HepG2 (cell line): ENCODE data around the gene UBAC1. TPM values are rescaled to one million over a fixed set of nuclear protein-coding genes. Genes with fewer than 3 reads are reported as not detected.
A peak's percentile ranks its signal among the peaks of the same experiment; 100 is the strongest.

ENCODE experiments used
- AKAP8 ChIP-seq: sonication (generic); formaldehyde crosslinking; IDR thresholded peaks from 2 replicates; pipeline ENCODE4 v1.5.1; 2020; ENCODE audit warnings: mild to moderate bottlenecking, missing genetic modification reagents
- ARID2 ChIP-seq: sonication (generic); formaldehyde crosslinking; IDR thresholded peaks from 2 replicates; pipeline ENCODE4 v1.8.1; 2022; ENCODE audit warnings: mild to moderate bottlenecking, missing genetic modification reagents, borderline replicate concordance
- KLF12 ChIP-seq: sonication (generic); formaldehyde crosslinking; IDR thresholded peaks from 2 replicates; pipeline ENCODE4 v1.4.0; 2020; ENCODE audit warnings: missing genetic modification reagents, borderline replicate concordance
- MEIS1 ChIP-seq: sonication (generic); formaldehyde crosslinking; IDR thresholded peaks from 2 replicates; pipeline ENCODE4 v1.9.0; 2021; ENCODE audit warnings: mild to moderate bottlenecking, missing genetic modification reagents, moderate library complexity, borderline replicate concordance
- REPIN1 ChIP-seq: sonication (generic); formaldehyde crosslinking; IDR thresholded peaks from 2 replicates; pipeline ENCODE4 v1.8.0; 2022; ENCODE audit warnings: missing genetic modification reagents, low read depth, mild to moderate bottlenecking, borderline replicate concordance
- RXRA ChIP-seq: sonication (generic); formaldehyde crosslinking; IDR thresholded peaks from 2 replicates; pipeline ENCODE4 v1.5.1; 2020; ENCODE audit warnings: missing genetic modification reagents
- SALL1 ChIP-seq: sonication (generic); formaldehyde crosslinking; IDR thresholded peaks from 2 replicates; pipeline ENCODE4 v1.8.0; 2022; ENCODE audit warnings: mild to moderate bottlenecking, missing genetic modification reagents
- ZFY ChIP-seq: sonication (generic); formaldehyde crosslinking; IDR thresholded peaks from 2 replicates; pipeline ENCODE4 v1.4.0; 2020; ENCODE audit warnings: missing genetic modification reagents
- ZNF615 ChIP-seq: sonication (generic); formaldehyde crosslinking; IDR thresholded peaks from 2 replicates; pipeline ENCODE4 v1.5.0; 2020; ENCODE audit warnings: mild to moderate bottlenecking, missing genetic modification reagents, borderline replicate concordance
- ZNF766 ChIP-seq: sonication (generic); formaldehyde crosslinking; IDR thresholded peaks from 2 replicates; pipeline ENCODE4 v1.5.0; 2020; ENCODE audit warnings: missing genetic modification reagents, borderline replicate concordance
- ZNF782 ChIP-seq: sonication (generic); formaldehyde crosslinking; IDR thresholded peaks from 2 replicates; pipeline ENCODE4 v1.4.0; 2020; ENCODE audit warnings: missing genetic modification reagents, mild to moderate bottlenecking, borderline replicate concordance
- ZNF792 ChIP-seq: IDR thresholded peaks from 2 replicates; pipeline ENCODE4 v1.6.1; 2016
- polyA plus RNA-seq, 8 experiments: library from polyadenylated mRNA; depleted of rRNA in 3 of 8; stranded (reverse) in 7 of 8; unstranded in 1 of 8; fragments of >200 nt; fragmentation: Illumina TruSeq in 4 of 8; extraction: Trizol in 4 of 8; gene quantifications; 2 replicates each; pipeline versions ENCODE4 v1.2.1 to v1.2.3, GENCODE V29; 2011 to 2016; ENCODE audit warnings: low read depth in 4 of 8, missing spikeins in 1 of 8, mixed read lengths in 1 of 8; ENCODE audit not compliant: insufficient read depth in 1 of 8
- total RNA-seq, 5 experiments: library from RNA; depleted of rRNA; stranded (reverse); fragments of >200 nt; fragmentation: Illumina TruSeq; extraction: Trizol; gene quantifications; 2 replicates each; pipeline ENCODE4 v1.2.3, GENCODE V29; 2016; ENCODE audit warnings: low read depth in 1 of 5
- TF ChIP-seq, protein P1 (sequence below): sonication (generic); formaldehyde crosslinking; IDR thresholded peaks from 2 replicates; pipeline ENCODE4 v1.5.0; 2020; ENCODE audit warnings: mild to moderate bottlenecking, missing genetic modification reagents, borderline replicate concordance
- TF ChIP-seq, protein P2 (sequence below): sonication (generic); formaldehyde crosslinking; IDR thresholded peaks from 2 replicates; pipeline ENCODE4 v1.4.0; 2020; ENCODE audit warnings: missing genetic modification reagents, borderline replicate concordance
- TF ChIP-seq, protein P3 (sequence below): sonication (generic); formaldehyde crosslinking; IDR thresholded peaks from 2 replicates; pipeline ENCODE4 v1.4.0; 2020; ENCODE audit warnings: missing genetic modification reagents
- TF ChIP-seq, protein P4 (sequence below): sonication (generic); formaldehyde crosslinking; conservative IDR thresholded peaks from 2 replicates; pipeline ENCODE4 v1.5.0; 2020; ENCODE audit warnings: missing genetic modification reagents
- TF ChIP-seq, protein P5 (sequence below): IDR thresholded peaks from 2 replicates; pipeline ENCODE4 v1.6.1; 2012; ENCODE audit warnings: low read depth, low read length, improper control_type of control experiment

Gene UBAC1
- total and polyA plus RNA-seq, 2 of the 13 experiments (the other 11 are each of a cell fraction or from before 2014, with no cell fraction given) = 32.2 to 34.1 TPM

DNA sequence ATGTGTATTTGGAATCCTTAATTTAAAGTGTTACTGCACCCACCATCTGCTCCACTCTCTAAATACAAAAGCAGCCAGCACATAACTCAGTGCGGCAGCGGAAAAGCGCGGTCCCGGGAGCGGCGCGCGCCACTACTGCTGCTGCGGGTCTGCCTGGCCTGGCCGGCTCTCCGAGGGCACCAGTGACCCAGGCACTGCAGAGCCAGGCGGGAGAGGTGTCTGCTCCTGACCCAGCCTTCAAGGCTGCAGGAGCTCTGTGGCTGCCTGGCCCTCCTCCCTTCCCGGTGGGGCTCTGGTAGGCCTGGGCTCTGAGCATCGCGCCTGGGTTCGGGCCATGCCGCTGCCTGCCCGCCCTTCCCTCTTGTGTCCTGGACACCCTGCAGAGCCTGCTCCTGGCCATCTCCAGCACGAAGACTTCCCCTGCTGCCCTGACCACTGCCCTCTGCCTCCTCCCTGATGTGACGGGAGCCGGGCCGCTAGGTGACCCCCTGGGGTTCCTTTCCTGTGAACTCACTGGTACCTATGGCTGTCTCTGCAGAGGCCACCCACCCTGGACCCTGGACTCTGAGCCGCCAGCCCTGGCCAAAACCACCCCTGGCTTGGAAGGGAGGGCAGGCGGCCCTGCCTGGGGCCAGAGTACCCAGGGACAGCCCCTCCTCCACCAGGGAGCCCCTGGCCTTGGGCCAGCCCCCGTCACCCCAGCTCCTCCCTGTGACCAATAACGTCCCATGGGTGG lies 32.8 kb upstream of the UBAC1 start (continued):
- no peak for TF ChIP-seq ARID2 (CRISPR knock-in tag)
- TF ChIP-seq, protein P1, sequence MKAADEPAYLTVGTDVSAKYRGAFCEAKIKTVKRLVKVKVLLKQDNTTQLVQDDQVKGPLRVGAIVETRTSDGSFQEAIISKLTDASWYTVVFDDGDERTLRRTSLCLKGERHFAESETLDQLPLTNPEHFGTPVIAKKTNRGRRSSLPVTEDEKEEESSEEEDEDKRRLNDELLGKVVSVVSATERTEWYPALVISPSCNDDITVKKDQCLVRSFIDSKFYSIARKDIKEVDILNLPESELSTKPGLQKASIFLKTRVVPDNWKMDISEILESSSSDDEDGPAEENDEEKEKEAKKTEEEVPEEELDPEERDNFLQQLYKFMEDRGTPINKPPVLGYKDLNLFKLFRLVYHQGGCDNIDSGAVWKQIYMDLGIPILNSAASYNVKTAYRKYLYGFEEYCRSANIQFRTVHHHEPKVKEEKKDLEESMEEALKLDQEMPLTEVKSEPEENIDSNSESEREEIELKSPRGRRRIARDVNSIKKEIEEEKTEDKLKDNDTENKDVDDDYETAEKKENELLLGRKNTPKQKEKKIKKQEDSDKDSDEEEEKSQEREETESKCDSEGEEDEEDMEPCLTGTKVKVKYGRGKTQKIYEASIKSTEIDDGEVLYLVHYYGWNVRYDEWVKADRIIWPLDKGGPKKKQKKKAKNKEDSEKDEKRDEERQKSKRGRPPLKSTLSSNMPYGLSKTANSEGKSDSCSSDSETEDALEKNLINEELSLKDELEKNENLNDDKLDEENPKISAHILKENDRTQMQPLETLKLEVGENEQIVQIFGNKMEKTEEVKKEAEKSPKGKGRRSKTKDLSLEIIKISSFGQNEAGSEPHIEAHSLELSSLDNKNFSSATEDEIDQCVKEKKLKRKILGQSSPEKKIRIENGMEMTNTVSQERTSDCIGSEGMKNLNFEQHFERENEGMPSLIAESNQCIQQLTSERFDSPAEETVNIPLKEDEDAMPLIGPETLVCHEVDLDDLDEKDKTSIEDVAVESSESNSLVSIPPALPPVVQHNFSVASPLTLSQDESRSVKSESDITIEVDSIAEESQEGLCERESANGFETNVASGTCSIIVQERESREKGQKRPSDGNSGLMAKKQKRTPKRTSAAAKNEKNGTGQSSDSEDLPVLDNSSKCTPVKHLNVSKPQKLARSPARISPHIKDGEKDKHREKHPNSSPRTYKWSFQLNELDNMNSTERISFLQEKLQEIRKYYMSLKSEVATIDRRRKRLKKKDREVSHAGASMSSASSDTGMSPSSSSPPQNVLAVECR (CRISPR knock-in tag) = peak; percentile 73; the same call in 1 of the 2 replicates
- peak; percentile 91; the same call in 1 of the 2 replicates for TF ChIP-seq ZNF782 (CRISPR knock-in tag)
- TF ChIP-seq ZNF766 (CRISPR knock-in tag) = no peak
- TF ChIP-seq SALL1 = peak; percentile 83
- TF ChIP-seq, protein P2, sequence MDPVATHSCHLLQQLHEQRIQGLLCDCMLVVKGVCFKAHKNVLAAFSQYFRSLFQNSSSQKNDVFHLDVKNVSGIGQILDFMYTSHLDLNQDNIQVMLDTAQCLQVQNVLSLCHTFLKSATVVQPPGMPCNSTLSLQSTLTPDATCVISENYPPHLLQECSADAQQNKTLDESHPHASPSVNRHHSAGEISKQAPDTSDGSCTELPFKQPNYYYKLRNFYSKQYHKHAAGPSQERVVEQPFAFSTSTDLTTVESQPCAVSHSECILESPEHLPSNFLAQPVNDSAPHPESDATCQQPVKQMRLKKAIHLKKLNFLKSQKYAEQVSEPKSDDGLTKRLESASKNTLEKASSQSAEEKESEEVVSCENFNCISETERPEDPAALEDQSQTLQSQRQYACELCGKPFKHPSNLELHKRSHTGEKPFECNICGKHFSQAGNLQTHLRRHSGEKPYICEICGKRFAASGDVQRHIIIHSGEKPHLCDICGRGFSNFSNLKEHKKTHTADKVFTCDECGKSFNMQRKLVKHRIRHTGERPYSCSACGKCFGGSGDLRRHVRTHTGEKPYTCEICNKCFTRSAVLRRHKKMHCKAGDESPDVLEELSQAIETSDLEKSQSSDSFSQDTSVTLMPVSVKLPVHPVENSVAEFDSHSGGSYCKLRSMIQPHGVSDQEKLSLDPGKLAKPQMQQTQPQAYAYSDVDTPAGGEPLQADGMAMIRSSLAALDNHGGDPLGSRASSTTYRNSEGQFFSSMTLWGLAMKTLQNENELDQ (CRISPR knock-in tag) = no peak
- TF ChIP-seq MEIS1 (CRISPR knock-in tag) = peak; percentile 84; the same call in 1 of the 2 replicates
- TF ChIP-seq, protein P3, sequence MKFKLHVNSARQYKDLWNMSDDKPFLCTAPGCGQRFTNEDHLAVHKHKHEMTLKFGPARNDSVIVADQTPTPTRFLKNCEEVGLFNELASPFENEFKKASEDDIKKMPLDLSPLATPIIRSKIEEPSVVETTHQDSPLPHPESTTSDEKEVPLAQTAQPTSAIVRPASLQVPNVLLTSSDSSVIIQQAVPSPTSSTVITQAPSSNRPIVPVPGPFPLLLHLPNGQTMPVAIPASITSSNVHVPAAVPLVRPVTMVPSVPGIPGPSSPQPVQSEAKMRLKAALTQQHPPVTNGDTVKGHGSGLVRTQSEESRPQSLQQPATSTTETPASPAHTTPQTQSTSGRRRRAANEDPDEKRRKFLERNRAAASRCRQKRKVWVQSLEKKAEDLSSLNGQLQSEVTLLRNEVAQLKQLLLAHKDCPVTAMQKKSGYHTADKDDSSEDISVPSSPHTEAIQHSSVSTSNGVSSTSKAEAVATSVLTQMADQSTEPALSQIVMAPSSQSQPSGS = peak; percentile 54; the same call in 1 of the 2 replicates
- TF ChIP-seq, protein P4, sequence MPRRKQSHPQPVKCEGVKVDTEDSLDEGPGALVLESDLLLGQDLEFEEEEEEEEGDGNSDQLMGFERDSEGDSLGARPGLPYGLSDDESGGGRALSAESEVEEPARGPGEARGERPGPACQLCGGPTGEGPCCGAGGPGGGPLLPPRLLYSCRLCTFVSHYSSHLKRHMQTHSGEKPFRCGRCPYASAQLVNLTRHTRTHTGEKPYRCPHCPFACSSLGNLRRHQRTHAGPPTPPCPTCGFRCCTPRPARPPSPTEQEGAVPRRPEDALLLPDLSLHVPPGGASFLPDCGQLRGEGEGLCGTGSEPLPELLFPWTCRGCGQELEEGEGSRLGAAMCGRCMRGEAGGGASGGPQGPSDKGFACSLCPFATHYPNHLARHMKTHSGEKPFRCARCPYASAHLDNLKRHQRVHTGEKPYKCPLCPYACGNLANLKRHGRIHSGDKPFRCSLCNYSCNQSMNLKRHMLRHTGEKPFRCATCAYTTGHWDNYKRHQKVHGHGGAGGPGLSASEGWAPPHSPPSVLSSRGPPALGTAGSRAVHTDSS = no peak
- TF ChIP-seq, protein P5, sequence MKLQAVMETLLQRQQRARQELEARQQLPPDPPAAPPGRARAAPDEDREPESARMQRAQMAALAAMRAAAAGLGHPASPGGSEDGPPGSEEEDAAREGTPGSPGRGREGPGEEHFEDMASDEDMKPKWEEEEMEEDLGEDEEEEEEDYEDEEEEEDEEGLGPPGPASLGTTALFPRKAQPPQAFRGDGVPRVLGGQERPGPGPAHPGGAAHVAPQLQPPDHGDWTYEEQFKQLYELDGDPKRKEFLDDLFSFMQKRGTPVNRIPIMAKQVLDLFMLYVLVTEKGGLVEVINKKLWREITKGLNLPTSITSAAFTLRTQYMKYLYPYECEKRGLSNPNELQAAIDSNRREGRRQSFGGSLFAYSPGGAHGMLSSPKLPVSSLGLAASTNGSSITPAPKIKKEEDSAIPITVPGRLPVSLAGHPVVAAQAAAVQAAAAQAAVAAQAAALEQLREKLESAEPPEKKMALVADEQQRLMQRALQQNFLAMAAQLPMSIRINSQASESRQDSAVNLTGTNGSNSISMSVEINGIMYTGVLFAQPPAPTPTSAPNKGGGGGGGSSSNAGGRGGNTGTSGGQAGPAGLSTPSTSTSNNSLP = no peak
- TF ChIP-seq ZNF792 (CRISPR knock-in tag) = peak; percentile 88
- TF ChIP-seq ZFY (CRISPR knock-in tag) = peak; percentile 74; the same call in 1 of the 2 replicates
- TF ChIP-seq RXRA (CRISPR knock-in tag) = peak; percentile 92
- TF ChIP-seq ZNF615 (CRISPR knock-in tag) = 0 out of 2 replicates have a peak, but pooled peaks have one; percentile 66
- peak; percentile 85; the same call in 1 of the 2 replicates for TF ChIP-seq AKAP8 (CRISPR knock-in tag)
- 0 out of 2 replicates have a peak, but pooled peaks have one; percentile 4 for TF ChIP-seq KLF12
- peak; percentile 89; the same call in 1 of the 2 replicates for TF ChIP-seq REPIN1 (CRISPR knock-in tag)
